SJSA1 (cell line): Measurements from ENCODE around the gene FOXN3. TPM values are rescaled to one million over a fixed set of nuclear protein-coding genes. Genes with fewer than 3 reads are reported as not detected.

Source experiments
- DNase-seq, 2 experiments: peaks; one replicate each; pipeline ENCODE4 v3.0.0-alpha.2; 2015 to 2020; ENCODE audit warnings: low spot score in 2 of 2, low read depth in 1 of 2
- H3K27ac ChIP-seq: fragments of 250-450 bp; sonication (Bioruptor Pico); 2 replicates; pipeline ENCODE4 v1.5.1; 2020; ENCODE audit warnings: mild to moderate bottlenecking, moderate library complexity
- H3K27me3 ChIP-seq: fragments of 250-450 bp; sonication (Bioruptor Pico); replicated peaks from 2 replicates; pipeline ENCODE4 v1.5.1; 2020; ENCODE audit warnings: mild to moderate bottlenecking, moderate library complexity
- H3K36me3 ChIP-seq: fragments of 250-450 bp; sonication (Bioruptor Pico); 2 replicates; pipeline ENCODE4 v1.5.1; 2020; ENCODE audit warnings: mild to moderate bottlenecking
- H3K4me1 ChIP-seq: fragments of 250-450 bp; sonication (Bioruptor Pico); replicated peaks from 2 replicates; pipeline ENCODE4 v1.6.1; 2021; ENCODE audit warnings: mild to moderate bottlenecking
- H3K4me3 ChIP-seq: fragments of 250-450 bp; sonication (Bioruptor Pico); 2 replicates; pipeline ENCODE4 v1.5.1; 2020; ENCODE audit warnings: mild to moderate bottlenecking
- H3K9me3 ChIP-seq: fragments of 250-450 bp; sonication (Bioruptor Pico); replicated peaks from 2 replicates; pipeline ENCODE4 v1.5.1; 2020; ENCODE audit warnings: mild to moderate bottlenecking
- total RNA-seq: library from RNA; depleted of rRNA; stranded (reverse); fragments of >200 nt; shearing (Covaris generic); gene quantifications from 2 replicates; pipeline ENCODE4 v1.2.3, GENCODE V29; 2014

Gene FOXN3
- total RNA-seq, 1 experiment from 2014 or later: 31.0 TPM

- no peaks in the 10 kb centered on the region for H3K27me3 ChIP-seq
- H3K4me1 ChIP-seq: 0 out of 2 replicates have a peak, but pooled peaks cover 10% of the 10 kb centered on the region
- no peaks in the 10 kb centered on the region for H3K9me3 ChIP-seq
- H3K4me3 ChIP-seq: no peak overlapping the region
- H3K36me3 ChIP-seq: no peaks in the 10 kb centered on the region
- no peak overlapping the region for H3K27ac ChIP-seq
- no peak for DNase-seq
Observed at GRCh38 chr14:89231426-89232113, 185.5 kb downstream of the FOXN3 start.

DNA sequence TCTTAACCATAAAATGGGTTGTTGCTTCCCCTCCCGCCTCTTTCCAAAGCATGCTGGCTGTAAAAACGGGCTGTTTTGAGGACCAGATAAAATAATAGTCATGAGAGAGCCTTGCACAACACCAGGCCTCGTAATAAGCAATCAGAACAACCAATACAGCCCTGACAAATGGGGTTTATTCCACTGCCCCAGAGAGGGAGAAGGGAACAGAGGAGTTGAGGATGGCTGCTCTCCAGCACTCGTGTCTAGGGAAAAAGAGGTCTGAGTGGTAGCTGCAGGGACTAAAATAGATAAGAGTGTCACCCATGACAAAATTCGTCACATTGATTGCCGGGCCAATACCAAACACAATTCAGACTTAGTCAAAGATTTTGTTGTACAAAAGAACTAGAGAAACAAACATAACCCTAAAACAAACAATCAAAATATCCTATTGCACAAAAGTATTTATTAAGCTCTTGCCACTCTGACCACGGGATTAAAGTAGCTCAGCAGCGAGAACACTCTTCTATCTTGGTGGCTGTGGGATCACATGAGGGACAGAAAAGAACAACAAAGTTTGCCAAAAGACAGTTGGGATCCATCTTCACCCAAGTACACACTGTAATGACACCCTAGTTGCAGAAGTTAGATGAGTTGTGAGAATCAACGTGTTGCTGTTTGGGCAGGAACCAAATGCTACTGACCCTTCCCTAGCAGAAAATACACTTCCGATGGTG, 188.0 kb downstream of the FOXN3 start:
- Histone ChIP-seq H3K27ac (no peak overlapping the region), H3K9me3 (no peaks in the 10 kb centered on the region), H3K36me3 (no peaks in the 10 kb centered on the region), H3K4me1 (0 out of 2 replicates have a peak, but pooled peaks cover 10% of the 10 kb centered on the region), H3K4me3 (no peak overlapping the region), H3K27me3 (no peaks in the 10 kb centered on the region)
- no peak for DNase-seq

- no peaks in the 10 kb centered on the region for H3K9me3 ChIP-seq
- no peak overlapping the region for H3K4me3 ChIP-seq
- DNase-seq: no peak
- H3K36me3 ChIP-seq: no peaks in the 10 kb centered on the region
- no peaks in the 10 kb centered on the region for H3K27me3 ChIP-seq
- 0 out of 2 replicates have a peak, but pooled peaks cover 10% of the 10 kb centered on the region for H3K4me1 ChIP-seq
- no peak overlapping the region for H3K27ac ChIP-seq
Observed at GRCh38 chr14:89227496-89227836, 189.6 kb downstream of the FOXN3 start.

DNA sequence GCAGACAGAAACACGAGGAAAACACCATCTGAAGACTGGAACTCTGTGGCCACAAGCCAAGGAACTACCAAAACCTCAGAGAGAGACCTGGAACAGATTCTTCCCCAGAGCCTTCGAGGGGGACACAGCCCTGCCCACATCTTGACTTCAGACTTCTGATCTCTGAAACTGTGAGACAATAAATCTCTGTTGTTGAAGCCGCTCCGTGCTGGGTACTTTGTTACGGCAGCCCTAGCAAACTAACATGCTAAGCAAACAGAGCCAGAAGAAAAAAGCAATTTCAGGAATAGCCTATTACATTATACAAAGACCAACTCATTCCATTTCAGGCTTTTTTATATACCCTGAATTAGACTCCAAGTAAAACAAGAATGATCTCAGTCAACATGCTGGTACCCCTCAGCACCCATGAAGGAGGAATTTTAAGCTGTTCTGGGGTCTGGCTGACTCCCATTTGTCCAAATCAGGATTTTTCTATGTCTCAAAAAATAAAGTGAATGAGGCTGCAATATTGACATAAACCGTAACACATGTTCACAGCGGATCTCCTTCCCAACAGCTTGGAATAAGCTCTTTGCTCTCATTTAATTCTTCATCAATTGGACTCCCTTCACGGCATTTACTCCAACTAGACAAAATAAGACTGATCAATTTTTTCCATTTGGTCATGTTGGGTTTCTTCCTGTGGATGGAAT, 190.1 kb downstream of the FOXN3 start:
- H3K4me3 ChIP-seq: no peak overlapping the region
- H3K4me1 ChIP-seq: 0 out of 2 replicates have a peak, but pooled peaks cover 10% of the 10 kb centered on the region
- no peaks in the 10 kb centered on the region for H3K9me3 ChIP-seq
- no peaks in the 10 kb centered on the region for H3K27me3 ChIP-seq
- no peaks in the 10 kb centered on the region for H3K36me3 ChIP-seq
- DNase-seq: no peak
- H3K27ac ChIP-seq: no peak overlapping the region

GRCh38 chr14:89225607-89226006, 191.4 kb downstream of the FOXN3 start:
- no peaks in the 10 kb centered on the region for H3K9me3 ChIP-seq

GRCh38 chr14:89221109-89221810, 195.8 kb downstream of the FOXN3 start:
- Histone ChIP-seq H3K36me3 (no peaks in the 10 kb centered on the region), H3K27me3 (no peaks in the 10 kb centered on the region), H3K27ac (no peak overlapping the region), H3K9me3 (no peaks in the 10 kb centered on the region), H3K4me1 (no peaks in the 10 kb centered on the region), H3K4me3 (no peak overlapping the region)
- no peak for DNase-seq

More at GRCh38 chr14:89225607-89226006, 191.4 kb downstream of the FOXN3 start:
- H3K36me3 ChIP-seq: no peaks in the 10 kb centered on the region
- H3K27ac ChIP-seq: no peak overlapping the region
- H3K27me3 ChIP-seq: no peaks in the 10 kb centered on the region
- H3K4me1 ChIP-seq: 0 out of 2 replicates have a peak, but pooled peaks cover 6% of the 10 kb centered on the region
- no peak for DNase-seq
- H3K4me3 ChIP-seq: no peak overlapping the region

- H3K9me3 ChIP-seq: no peaks in the 10 kb centered on the region
Observed at GRCh38 chr14:89219051-89219450, 198.0 kb downstream of the FOXN3 start.

GRCh38 chr14:89217891-89218290, 199.1 kb downstream of the FOXN3 start:
- no peak for DNase-seq
- no peaks in the 10 kb centered on the region for H3K36me3 ChIP-seq

More at GRCh38 chr14:89219051-89219450, 198.0 kb downstream of the FOXN3 start:
- no peak for DNase-seq
- H3K4me1 ChIP-seq: no peaks in the 10 kb centered on the region
- no peak overlapping the region for H3K27ac ChIP-seq
- H3K4me3 ChIP-seq: no peak overlapping the region
- no peaks in the 10 kb centered on the region for H3K36me3 ChIP-seq
- no peaks in the 10 kb centered on the region for H3K27me3 ChIP-seq

GRCh38 chr14:89215531-89215930, 201.5 kb downstream of the FOXN3 start:
- Histone ChIP-seq H3K27ac (no peak overlapping the region), H3K27me3 (no peaks in the 10 kb centered on the region), H3K4me3 (no peak overlapping the region), H3K36me3 (no peaks in the 10 kb centered on the region; the same call in 1 of the 2 replicates), H3K9me3 (no peaks in the 10 kb centered on the region), H3K4me1 (no peaks in the 10 kb centered on the region)
- no peak for DNase-seq

More at GRCh38 chr14:89217891-89218290, 199.1 kb downstream of the FOXN3 start:
- H3K27me3 ChIP-seq: no peaks in the 10 kb centered on the region
- H3K4me3 ChIP-seq: no peak overlapping the region
- no peak overlapping the region for H3K27ac ChIP-seq
- no peaks in the 10 kb centered on the region for H3K9me3 ChIP-seq
- no peaks in the 10 kb centered on the region for H3K4me1 ChIP-seq

- H3K4me3 ChIP-seq: no peak overlapping the region
Observed at GRCh38 chr14:89215114-89215513, 201.9 kb downstream of the FOXN3 start.

GRCh38 chr14:89214221-89214965, 202.6 kb downstream of the FOXN3 start:
- no peaks in the 10 kb centered on the region for H3K9me3 ChIP-seq
- no peaks in the 10 kb centered on the region; the same call in 1 of the 2 replicates for H3K36me3 ChIP-seq
- no peak for DNase-seq
- H3K27me3 ChIP-seq: no peaks in the 10 kb centered on the region
- H3K4me3 ChIP-seq: no peak overlapping the region
- no peaks in the 10 kb centered on the region for H3K4me1 ChIP-seq
- no peak overlapping the region for H3K27ac ChIP-seq

More at GRCh38 chr14:89215114-89215513, 201.9 kb downstream of the FOXN3 start:
- Histone ChIP-seq H3K27ac (no peak overlapping the region), H3K4me1 (no peaks in the 10 kb centered on the region), H3K36me3 (no peaks in the 10 kb centered on the region; the same call in 1 of the 2 replicates), H3K9me3 (no peaks in the 10 kb centered on the region), H3K27me3 (no peaks in the 10 kb centered on the region)
- DNase-seq: no peak

DNA sequence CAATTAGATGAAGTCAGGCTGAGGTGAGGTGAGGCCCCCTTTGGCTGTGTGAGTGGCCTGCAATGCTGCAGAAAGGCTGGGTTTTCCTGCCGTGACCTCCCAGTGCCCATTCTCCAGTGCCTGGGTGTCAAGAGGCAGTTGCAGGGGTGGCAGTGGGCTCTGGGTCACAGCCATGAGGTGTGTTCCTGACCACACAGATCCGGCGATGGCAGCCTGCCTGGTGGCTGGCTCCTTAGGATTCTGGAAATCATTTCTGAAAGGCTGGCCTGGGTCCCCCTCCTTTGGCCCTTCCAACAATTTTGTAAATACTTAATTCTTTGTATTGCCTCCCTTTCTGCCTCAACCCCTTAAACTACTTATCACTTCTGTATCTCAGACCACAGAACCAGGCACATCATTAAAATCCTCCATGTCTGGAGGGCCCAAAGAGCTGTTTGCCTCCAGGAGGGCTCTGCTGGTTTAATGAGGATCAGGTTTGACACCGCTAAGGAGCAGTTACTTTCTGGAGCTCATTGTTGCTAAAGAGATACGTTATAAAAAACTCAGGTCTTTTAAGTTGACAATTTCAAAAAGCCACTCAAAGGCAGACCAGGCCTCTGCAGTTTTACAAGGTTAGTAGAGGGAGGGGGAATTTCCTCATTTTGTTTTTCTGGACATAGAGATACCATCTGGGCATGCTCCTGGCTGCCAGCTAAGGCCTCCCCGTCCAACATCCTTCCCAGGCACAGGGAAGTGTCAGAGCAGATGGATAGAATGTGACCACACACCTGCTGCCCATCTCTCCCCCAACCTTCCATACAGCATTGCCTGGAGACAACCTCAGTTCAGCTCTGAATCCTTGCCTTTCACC, 204.4 kb downstream of the FOXN3 start:
- Histone ChIP-seq H3K27ac (no peak overlapping the region), H3K9me3 (no peaks in the 10 kb centered on the region), H3K36me3 (no peaks in the 10 kb centered on the region; the same call in 1 of the 2 replicates), H3K4me1 (no peaks in the 10 kb centered on the region), H3K27me3 (no peaks in the 10 kb centered on the region), H3K4me3 (no peak overlapping the region)
- DNase-seq: no peak
